Measurements from ENCODE around the gene MARCHF3. TPM values are rescaled to one million over a fixed set of nuclear protein-coding genes. Genes with fewer than 3 reads are reported as not detected.
A peak's percentile ranks its signal among the peaks of the same experiment; 100 is the strongest.

MARCHF3 gene
- total RNA-seq, 2 experiments from 2014 or later, result 5.4 to 7.0 TPM

DNA sequence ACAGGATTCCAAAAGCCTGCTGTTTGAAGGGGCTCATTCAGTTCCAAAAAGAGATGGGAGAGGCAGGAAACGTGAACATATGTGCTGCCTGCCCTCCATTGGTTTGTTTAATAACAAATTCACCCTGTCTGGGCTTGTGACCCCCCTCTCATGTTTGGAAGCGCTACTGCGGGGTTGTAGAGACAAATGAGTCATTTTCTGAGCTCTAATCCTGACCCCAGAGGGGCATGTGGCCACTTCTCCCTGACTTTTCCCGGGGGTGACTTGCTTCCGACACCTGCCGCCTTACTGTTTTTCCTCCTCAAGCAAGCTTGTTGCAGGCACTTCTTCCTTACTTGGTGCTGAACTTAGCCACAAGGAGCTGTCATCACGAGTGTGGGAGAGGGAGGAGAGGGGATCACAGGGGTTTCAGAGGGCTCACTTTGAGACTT lies 177.5 kb downstream of the MARCHF3 start:
- POLR2A ChIA-PET, result no interaction called here
- Histone ChIP-seq H3K9me3 (ENCODE audit: low read length) (no peaks in the 10 kb centered on the region), H3K27ac (ENCODE audit: low read depth, low read length, poor library complexity, severe bottlenecking) (no peak overlapping the region), H2AFZ (ENCODE audit: low read length) (no peak overlapping the region), H4K20me1 (ENCODE audit: insufficient read depth, low read length) (no peaks in the 10 kb centered on the region), H3K9me2 (ENCODE audit: insufficient read depth, low read length) (no peaks in the 10 kb centered on the region), H3K4me3 (ENCODE audit: low read depth, low read length, poor library complexity, severe bottlenecking) (no peak overlapping the region), H3K4me1 (ENCODE audit: insufficient read depth, low read length, poor library complexity, severe bottlenecking) (peaks cover 16% of the 10 kb centered on the region), H3K36me3 (ENCODE audit: insufficient read depth, low read length) (peaks cover 8% of the 10 kb centered on the region; the same call in 1 of the 2 replicates), H3K79me2 (ENCODE audit: insufficient read depth, low read depth, low read length) (no peaks in the 10 kb centered on the region), H3K4me2 (ENCODE audit: low read length) (no peak overlapping the region)
- CTCF ChIA-PET (ENCODE audit: unreplicated experiment), result no interaction called here
- intact Hi-C loops (cut with micrococcal nuclease; ENCODE audit: unreplicated experiment), result no loop called here
- TF ChIP-seq EZH2phosphoT487 (IDR thresholded peaks at IDR 0.05; ENCODE audit: borderline replicate concordance, low read depth, low read length), result no peak
- TF ChIP-seq, protein P1, sequence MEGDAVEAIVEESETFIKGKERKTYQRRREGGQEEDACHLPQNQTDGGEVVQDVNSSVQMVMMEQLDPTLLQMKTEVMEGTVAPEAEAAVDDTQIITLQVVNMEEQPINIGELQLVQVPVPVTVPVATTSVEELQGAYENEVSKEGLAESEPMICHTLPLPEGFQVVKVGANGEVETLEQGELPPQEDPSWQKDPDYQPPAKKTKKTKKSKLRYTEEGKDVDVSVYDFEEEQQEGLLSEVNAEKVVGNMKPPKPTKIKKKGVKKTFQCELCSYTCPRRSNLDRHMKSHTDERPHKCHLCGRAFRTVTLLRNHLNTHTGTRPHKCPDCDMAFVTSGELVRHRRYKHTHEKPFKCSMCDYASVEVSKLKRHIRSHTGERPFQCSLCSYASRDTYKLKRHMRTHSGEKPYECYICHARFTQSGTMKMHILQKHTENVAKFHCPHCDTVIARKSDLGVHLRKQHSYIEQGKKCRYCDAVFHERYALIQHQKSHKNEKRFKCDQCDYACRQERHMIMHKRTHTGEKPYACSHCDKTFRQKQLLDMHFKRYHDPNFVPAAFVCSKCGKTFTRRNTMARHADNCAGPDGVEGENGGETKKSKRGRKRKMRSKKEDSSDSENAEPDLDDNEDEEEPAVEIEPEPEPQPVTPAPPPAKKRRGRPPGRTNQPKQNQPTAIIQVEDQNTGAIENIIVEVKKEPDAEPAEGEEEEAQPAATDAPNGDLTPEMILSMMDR (conservative IDR thresholded peaks at IDR 0.05; ENCODE audit: low read length), result no peak
- no TSS peak for BruUV-seq (replicated peaks)
- no peak for DNase-seq (ENCODE audit: low spot score)

DNA sequence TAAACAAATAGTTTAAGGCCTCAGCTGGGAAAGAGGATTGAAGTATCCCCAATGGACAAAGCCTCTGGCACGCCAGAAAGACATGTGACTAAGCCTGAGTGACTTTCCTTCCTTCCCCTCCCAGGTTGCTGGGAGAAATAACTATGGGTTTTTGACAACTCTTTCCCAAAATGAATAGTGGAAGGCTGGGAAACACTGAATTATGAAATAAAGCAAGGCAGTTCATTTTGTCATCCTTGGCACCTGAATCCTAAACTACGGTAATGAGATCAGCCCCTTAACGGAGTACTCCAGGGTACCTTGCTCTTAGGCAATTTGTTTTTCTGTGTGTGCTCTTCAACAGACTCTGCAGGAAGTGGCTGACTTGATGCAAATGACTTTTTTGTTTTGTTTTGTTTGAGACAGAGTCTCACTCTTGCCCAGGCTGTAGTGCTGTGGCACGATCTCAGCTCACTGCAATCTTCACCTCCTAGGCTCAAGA lies 178.2 kb downstream of the MARCHF3 start:
- Histone ChIP-seq H2AFZ (ENCODE audit: low read length) (no peak overlapping the region), H3K4me2 (ENCODE audit: low read length) (peak overlapping the region; percentile 30), H3K79me2 (ENCODE audit: insufficient read depth, low read depth, low read length) (no peaks in the 10 kb centered on the region), H3K9me2 (ENCODE audit: insufficient read depth, low read length) (no peaks in the 10 kb centered on the region), H3K4me1 (ENCODE audit: insufficient read depth, low read length, poor library complexity, severe bottlenecking) (peaks cover 16% of the 10 kb centered on the region), H4K20me1 (ENCODE audit: insufficient read depth, low read length) (no peaks in the 10 kb centered on the region), H3K36me3 (ENCODE audit: insufficient read depth, low read length) (peaks cover 8% of the 10 kb centered on the region; the same call in 1 of the 2 replicates), H3K4me3 (ENCODE audit: low read depth, low read length, poor library complexity, severe bottlenecking) (no peak overlapping the region), H3K27ac (ENCODE audit: low read depth, low read length, poor library complexity, severe bottlenecking) (no peak overlapping the region), H3K9me3 (ENCODE audit: low read length) (no peaks in the 10 kb centered on the region)
- intact Hi-C loops (cut with micrococcal nuclease; ENCODE audit: unreplicated experiment), result no loop called here
- CTCF ChIA-PET (ENCODE audit: unreplicated experiment), result no interaction called here
- TF ChIP-seq EZH2phosphoT487 (IDR thresholded peaks at IDR 0.05; ENCODE audit: borderline replicate concordance, low read depth, low read length), result no peak
- TF ChIP-seq, protein P1 (conservative IDR thresholded peaks at IDR 0.05; ENCODE audit: low read length), result no peak
- BruUV-seq (replicated peaks), result no TSS peak
- POLR2A ChIA-PET, result no interaction called here
- peak; percentile 27 for DNase-seq (ENCODE audit: low spot score)

DNA sequence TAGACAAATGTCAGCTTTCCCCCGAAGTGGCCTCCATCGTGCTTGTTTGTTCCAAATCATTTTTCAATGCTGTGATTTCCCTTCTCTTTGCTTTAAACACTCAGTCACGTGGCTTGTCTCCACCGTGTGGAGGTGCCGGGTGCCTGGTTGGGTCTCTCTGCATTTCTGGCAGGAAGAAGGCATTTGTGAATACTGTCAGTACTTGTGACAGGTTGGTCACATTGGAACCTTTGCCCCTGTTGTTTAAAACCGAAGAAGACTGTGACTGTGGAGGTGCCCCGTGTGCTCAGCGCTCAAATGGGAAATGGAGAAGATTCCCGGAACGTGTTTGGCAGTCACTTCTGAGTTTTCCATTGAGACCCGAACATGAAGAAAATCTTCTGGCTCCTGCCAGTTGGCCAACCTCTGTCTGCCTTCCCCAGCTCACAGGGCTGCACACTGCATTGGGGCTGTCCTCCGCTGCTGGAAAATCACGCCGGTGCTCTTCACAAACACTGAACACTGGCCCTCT lies 178.8 kb downstream of the MARCHF3 start:
- H3K79me2 ChIP-seq (ENCODE audit: insufficient read depth, low read depth, low read length), result no peaks in the 10 kb centered on the region
- no peak overlapping the region for H2AFZ ChIP-seq (ENCODE audit: low read length)
- no peaks in the 10 kb centered on the region for H4K20me1 ChIP-seq (ENCODE audit: insufficient read depth, low read length)
- intact Hi-C loops (cut with micrococcal nuclease; ENCODE audit: unreplicated experiment), result no loop called here
- no peak overlapping the region; the same call in 1 of the 2 replicates for H3K4me2 ChIP-seq (ENCODE audit: low read length)
- H3K36me3 ChIP-seq (ENCODE audit: insufficient read depth, low read length), result peaks cover 8% of the 10 kb centered on the region; the same call in 1 of the 2 replicates
- H3K4me1 ChIP-seq (ENCODE audit: insufficient read depth, low read length, poor library complexity, severe bottlenecking), result peaks cover 16% of the 10 kb centered on the region
- ChIA-PET POLR2A (interaction anchor here (0.6 to 1.0 kb wide), 2 partner anchors 9 to 415 kb away, joined by 3 read pairs; no protein-coding TSS in a partner anchor), CTCF (ENCODE audit: unreplicated experiment) (no interaction called here)
- no peaks in the 10 kb centered on the region for H3K9me3 ChIP-seq (ENCODE audit: low read length)
- TF ChIP-seq, protein P1 (conservative IDR thresholded peaks at IDR 0.05; ENCODE audit: low read length), result no peak
- TF ChIP-seq EZH2phosphoT487 (IDR thresholded peaks at IDR 0.05; ENCODE audit: borderline replicate concordance, low read depth, low read length), result no peak
- H3K9me2 ChIP-seq (ENCODE audit: insufficient read depth, low read length), result no peaks in the 10 kb centered on the region
- DNase-seq (ENCODE audit: low spot score), result no peak
- no peak overlapping the region for H3K4me3 ChIP-seq (ENCODE audit: low read depth, low read length, poor library complexity, severe bottlenecking)
- BruUV-seq (replicated peaks), result no TSS peak
- no peak overlapping the region for H3K27ac ChIP-seq (ENCODE audit: low read depth, low read length, poor library complexity, severe bottlenecking)
